CD4-positive, alpha-beta T cell treated with Interleukin-17A for 4 hours (primary cell): Measurements from ENCODE around the gene MAFG.

Experiments used
- DNase-seq: peaks from one replicate; pipeline ENCODE4 v3.0.0-alpha.2; 2020; ENCODE audit warnings: mixed read lengths

The MAFG gene

DNA sequence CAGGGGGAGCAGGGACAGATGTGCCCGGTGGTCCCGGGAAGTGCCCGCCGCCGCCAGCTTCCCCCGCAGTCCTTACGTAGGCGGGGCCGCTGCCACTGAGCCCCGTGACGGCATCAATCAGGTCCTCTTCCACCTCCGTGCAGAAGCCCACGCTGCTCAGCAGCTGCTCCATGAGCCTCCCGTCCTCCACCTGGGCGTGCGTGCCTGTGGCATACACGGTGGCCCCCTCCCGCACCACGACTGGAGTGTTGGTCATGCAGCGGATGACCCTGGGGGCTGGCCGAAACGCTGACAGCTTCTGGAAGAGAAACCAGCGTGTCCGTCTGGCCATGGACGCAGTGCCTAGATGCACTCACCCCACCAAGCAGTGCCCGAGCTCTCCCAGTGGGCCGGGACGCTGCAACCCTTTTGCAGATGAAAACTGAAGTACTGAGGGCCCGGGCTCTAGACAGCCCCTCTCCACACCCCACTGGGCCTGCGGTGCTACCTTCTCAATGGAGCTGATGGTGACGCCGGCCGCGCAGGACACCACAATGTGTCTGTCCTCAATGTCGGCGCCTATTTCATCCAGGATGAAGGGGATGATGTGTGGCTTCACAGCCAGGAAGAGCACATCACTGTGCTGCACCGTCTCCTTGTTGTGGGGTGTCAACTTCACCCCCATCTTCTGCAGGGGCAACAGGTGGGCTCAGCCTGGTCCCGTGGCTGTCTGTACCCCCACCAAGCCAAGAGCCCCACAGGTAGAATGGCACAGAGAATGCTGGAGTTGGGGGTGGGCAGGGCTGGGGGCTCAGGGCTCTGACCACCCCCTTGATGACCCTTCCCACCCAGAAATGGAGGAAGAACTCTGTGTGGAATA lies 7.5 kb upstream of the MAFG start:
- DNase-seq, result no peak

DNA sequence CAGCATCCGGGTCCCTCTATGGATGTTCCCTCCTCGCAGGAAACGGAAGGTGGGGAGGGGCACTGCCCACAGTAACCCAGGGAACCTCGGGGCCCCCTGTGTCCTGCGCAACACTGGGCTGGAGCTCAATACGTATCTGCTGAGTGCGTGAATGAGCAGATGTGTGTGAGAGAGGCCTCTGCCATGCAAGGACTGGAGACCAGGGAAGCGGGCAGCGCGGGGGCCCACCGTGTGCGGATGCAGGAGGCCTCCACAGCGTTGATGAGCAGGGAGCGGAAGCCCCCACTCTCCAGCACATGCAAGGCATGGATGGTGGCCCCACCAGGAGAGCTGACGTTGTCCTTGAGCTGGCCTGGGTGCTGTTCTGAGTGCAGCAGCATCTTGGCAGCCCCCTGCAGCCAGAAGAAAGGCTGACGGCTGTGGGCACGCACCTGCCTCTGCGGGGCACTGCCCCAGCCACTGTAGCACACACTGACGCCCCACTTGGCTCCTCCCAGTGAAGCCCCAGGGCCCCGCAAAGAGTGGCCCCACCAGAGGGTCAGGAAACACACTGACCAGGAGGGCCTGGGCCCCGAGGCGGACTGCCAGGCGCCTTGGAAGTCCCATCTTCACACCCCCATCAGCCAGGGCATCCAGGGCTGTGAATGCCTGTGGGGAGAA lies 6.7 kb upstream of the MAFG start:
- DNase-seq, result no peak

DNA sequence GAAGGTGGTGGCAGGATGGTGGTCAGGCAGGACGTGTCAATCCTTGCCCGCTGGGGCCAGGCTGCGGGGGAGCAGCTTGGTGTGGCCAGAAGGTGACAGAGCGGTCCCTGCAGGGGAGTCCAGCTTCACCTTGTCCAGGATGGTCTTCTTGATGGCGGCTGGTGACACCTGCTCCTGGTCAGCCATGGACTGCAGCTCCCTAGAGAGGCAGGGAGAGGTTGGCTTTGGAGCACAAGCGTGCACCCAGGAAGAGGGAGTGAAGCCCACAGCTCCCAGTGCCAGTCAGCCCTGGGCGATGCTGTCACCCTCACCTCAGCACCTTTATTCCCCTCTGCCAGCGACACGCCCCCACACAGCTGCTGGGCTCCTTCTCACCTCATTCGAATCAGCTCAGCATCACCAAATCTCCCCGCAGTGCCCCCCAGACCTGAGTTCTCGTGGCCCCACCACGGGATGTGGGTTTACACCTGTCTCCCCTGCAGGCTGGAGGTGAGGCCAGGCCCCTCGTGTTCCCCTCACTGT lies 5.7 kb upstream of the MAFG start:
- DNase-seq, result no peak

DNA sequence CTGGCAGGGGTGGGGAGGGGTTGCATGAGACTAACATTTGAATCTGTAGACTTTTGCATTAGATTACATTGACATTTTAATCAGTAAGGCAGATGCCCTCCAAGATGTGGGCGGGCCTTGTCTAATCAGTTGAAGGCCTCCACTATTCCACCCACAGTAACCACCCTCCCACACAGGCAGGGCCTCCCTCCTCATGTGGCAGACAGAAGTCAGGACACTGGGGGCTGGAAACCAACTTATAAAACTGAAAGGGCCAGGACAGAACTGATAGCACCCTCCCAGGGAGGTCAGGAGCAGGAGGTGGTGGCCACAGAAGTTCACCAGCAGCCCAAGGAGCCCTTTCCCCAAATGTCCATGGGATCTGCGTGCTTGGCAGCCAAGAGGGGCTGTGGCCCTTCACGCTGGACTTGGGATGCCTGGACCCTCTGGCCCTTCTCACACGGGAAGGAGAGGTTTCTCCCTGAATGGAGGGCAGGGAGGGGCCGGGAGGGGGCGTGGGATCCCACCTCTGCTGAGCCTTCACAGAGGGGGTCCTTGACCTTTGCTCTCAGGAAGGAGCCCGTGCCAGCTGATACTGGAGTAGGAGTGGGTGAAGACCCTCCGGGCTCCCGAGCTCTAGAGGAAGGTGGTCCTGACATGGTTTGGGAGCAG lies 4.9 kb upstream of the MAFG start:
- no peak for DNase-seq

DNA sequence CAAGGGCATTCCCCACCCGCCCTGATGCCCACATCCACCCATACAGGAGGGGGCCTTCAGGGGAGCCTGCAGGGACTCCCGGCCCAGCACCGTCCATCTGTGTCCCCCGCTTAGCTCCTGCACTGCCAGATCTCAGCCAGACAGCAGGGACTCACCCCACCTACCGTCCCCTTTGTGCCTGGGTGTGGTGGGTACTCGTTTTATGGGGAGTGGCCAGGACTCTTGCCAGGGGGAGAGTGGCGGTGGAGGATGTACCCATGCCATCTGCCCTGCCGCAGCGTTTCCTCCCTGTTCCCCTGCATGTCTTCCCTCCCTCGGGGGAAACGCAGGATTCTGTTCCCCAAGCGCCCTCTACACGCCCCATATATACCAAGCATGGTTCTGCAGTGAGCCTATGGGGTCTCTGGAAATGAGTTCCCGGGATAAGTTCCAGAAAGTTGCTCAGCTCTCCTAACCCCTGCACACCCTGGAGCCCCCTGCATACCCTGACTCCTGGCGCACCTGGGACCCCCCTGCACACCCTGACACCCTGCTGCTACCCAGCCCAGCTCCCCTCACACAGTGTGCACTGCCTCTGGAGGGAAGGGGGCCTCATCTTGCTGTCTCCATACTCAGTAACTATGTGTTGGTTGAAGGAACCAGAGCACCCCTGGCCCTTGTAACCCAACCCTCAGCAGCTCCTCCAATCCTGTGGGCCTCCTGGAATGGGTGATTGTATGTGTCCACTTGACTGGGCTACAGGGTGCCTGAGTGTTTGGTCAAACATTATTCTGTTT lies 4.2 kb upstream of the MAFG start:
- no peak for DNase-seq

DNA sequence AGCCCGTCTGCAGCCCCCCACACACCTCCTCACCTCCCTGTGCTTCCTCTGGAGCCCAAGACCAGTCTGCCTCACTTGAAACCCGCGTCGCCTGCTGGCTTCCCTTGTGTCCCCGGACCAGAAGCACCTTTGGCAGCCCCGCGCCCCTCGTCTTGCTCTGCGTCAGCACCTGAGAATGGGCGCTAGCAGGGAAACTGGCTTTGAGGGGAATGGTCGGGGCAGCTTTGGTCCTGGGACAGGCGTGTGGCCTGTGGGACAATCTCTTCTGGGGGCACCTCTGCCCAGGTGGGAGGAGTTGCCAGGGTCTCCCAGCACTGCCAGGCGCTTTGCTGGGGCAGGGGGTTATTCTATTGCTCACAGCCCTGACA lies 3.6 kb upstream of the MAFG start:
- DNase-seq, result no peak

DNA sequence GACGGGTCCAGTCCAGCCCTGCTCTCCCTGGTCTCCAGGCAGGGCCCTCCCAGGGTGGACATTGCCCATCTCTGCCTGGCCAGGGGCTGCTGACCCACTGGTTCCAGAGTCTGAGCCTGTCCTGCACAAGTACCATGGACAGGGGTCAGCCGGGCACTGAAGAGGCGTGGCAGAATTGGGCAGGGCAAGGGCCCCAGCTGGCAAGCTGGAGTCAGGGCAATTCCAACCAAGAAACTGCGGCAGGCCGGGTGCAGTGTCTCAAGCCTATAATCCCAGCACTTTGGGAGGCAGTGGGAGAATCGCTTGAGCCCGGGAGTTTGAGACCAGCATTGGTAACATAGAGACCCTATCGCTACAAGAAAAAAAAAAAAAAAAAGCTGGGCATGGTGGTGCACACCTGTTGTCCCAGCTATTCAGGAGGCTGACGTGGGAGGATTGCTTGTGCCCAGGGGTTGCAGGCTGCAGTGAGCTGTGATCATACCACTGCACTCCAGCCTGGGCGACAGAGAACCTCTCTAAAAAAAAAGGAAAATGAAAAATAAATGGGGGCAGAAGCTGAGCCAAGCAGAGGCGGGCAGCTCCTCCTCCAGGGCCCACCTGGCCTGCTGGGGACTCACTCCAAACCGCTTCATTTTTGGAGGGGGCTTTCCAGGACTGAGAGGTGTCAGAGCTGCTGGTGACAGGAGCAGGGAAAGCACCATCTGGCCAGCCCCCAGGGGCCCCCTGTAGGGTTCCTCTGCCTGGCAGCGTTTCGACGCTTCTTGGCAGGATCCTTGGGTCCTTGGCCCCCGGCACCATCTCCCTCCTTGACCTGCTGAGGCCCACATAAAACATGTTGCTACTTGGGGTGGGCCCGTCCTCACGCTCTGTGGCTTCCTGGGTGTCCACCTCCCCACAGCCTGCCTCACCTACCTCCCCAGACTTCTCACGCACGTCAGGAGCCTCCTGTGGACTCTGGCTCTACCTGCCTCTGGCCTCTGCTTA lies 2.9 kb upstream of the MAFG start:
- DNase-seq, result no peak

DNA sequence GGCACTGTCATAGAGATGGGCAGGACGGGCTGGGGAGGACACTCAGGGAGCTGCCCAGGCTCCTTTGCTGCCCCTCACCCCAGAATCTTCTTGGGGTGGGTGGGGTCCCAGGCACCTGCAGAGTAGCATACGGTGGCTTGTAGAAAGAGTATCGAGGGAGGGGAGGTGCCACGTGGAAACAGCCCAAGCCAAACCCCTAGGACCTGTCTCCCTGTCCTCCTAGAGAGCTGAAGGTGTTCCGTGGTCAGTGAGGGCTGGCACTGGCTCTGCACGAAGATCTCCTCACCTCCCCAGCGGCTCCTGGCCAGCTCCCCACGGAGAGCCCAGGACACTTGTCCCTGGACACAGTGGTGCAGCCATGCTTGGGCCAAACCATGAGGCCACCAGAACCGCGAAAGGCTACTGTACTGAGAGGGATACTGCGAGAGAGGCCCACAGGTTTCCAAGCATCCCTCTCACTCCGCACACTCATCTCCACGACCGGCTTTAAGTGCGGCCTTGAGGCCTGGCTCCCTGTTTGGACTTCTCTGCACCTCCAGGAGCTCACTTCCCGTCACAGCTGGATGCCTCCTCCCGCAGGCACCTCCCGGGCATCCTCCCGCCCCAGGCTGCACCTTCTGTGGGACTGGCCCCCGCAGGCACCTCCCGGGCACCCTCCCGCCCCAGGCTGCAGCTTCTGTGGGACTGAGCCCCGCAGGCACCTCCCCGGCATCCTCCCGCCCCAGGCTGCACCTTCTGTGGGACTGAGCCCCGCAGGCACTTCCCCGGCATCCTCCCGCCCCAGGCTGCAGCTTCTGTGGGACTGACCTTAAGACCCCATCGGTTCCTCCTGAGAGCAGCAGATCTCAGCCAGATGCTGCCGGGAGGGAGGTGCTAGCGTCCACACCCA lies 2.0 kb upstream of the MAFG start:
- DNase-seq, result no peak

DNA sequence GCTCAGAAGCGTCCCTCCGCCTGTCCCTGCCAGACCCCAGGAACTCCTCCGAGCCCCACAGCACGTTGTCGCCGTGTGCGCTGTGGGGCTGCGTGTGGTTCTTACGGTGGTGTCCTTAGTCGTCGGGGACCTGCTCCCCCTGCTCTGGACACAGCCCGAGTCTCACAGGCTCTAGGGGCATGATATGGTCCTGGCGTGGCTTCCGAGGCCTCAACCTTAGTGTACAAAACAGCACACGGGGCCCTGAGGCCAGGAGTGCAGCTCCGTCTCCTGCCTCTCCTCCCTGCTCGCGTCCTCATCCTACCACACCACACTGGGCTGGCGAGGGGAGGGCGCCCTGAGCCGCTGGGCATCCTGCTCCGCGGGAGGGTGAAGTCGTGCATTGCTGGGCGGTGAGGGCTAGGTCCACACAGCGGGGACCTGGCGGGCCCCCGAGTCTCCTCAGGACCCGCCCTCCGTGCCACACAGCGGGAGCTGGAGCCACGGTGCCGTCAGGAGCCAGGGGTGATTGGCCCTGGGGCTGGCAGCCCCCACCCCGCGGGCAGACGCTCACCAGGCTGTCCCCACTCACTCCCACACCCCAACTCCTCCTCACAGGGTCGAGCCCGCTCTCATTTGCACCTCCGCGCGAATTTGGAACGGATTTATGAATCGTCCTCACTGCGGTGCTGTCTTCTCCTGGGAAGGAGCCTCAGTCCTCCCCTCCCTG lies 1.2 kb upstream of the MAFG start:
- DNase-seq, result no peak

DNA sequence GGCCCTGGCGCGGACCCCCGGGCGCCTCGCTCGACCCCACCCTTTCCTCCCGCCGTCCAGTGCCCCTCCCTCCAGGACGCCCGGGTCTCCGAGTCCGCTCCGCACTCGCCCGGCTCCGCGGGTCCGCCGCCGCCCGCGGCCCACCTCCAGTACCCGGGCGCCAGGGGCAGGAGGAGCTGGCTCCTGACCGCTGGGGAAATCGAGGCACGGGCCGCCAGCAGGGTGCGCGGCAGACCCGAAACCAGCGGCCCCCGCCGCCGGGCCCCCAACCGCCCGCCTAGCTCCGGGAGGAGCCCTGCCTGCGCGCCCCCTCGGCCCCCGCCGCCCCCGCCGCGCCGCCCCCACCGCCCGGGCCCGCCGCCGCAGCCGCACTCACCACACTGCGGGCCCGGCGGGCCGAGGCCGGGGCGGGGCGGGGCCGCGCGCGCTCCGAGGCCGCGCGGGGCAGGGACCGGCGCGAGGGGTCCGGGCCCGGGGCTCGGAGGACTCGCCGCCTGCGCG lies 333 bp downstream of the MAFG start:
- DNase-seq, result no peak

DNA sequence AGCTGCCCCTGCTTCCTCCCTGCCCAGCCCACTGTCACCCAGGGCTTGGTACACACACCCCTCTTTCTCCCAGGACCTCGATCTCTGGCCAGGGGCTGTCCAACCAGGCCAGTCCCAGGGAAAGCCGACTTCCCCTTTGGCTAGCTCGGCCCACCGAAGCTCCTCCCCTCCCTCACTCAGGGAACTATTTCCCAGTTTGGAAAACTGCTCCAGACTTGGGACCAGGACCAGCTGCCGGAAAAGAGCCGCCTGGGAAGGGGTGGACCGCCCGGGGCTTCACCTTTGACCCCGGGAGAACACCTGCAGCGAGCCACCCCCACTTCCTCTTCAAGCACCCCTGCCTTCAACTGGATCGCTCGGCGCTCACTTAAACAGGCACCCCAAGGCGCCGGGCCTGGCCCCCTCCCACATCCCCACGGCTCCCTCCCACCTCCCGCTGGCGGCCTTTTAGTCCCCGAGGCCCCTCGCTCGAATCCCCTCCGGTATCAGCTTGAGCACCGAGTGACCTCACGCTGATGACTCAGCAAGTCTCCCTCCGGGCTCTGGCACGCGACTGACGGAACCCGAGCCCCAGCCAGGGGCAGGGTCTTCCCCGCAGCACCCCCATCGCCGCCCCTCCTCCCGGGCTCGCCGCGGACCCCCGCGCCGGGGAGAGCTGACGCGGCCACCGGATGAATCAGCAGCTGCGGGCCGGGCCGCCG lies 934 bp downstream of the MAFG start:
- DNase-seq, result peak; percentile 73

DNA sequence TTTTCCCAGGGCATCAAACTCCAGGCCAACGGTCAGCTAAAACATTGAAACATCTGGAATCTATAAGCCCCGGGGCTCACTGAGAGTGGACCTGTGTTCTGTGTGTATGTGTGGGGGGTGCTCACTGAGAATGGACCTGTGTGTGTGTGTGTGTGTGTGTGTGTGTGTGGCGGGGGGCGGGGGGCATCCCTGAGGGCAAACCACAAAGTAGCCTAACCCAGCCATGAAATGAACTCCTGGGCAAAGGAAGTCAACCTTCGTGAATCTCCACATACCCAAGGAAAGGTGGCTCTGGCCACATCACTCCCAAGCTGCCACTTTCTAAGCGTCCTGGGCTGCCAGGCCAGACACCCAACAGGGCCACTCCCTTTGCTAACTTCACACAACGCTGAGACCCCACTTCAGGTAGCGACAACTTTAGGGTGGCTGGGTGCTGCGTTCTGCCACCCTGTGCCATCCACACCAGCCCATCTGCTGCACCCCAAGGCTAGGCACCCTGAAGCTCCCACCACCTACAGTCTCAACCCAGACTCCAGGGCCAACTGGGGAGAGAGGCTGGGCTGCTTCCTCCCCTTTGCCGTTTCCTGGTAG lies 1.6 kb downstream of the MAFG start:
- peak; percentile 40 for DNase-seq

DNA sequence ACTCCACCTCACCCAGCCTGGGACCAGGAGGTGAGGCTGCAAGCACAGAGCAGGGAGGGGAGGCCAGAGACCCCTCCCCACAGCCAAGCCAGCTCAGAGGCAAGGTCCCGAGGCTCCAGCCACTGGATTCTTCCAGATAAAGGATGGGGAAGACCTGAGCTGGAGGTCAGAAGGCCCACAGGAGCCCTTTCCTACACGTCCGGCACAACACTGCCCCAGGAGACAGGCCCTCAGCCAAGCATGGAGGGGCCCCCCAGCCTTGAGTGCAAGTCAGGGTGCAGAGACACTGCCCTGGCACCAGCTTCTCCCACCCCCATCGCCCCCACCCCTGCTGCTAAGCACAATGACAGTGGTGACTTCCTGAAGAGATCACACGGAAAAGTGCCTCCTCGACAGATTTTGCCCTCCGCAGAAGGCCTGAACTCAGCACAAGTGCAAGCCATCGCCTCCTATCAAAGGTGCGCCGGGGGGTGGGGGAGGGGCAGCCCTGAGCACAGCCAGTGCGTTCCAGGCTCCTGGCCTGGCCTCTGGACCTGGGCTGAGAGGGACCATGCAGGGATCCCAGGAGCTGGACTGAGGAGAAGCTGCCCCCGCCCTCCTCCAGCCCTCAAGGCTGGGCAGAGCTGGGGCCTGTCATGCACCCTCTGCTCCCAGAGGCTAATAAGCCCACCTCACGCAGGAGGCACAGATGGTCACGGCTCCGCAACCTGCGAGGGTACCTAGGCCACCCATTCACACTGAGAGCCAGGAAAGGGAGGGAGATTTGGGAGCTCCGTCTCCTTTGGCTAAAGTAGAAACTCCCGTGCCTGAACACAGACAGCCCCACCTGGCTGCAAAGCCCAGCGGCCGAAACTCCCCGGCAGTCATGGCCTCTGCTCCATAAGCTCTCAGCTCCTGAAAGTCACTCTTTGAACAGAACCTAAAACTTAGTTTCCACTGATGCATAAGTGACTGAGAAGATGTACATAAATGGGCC lies 2.7 kb downstream of the MAFG start:
- DNase-seq, result peak; percentile 51

DNA sequence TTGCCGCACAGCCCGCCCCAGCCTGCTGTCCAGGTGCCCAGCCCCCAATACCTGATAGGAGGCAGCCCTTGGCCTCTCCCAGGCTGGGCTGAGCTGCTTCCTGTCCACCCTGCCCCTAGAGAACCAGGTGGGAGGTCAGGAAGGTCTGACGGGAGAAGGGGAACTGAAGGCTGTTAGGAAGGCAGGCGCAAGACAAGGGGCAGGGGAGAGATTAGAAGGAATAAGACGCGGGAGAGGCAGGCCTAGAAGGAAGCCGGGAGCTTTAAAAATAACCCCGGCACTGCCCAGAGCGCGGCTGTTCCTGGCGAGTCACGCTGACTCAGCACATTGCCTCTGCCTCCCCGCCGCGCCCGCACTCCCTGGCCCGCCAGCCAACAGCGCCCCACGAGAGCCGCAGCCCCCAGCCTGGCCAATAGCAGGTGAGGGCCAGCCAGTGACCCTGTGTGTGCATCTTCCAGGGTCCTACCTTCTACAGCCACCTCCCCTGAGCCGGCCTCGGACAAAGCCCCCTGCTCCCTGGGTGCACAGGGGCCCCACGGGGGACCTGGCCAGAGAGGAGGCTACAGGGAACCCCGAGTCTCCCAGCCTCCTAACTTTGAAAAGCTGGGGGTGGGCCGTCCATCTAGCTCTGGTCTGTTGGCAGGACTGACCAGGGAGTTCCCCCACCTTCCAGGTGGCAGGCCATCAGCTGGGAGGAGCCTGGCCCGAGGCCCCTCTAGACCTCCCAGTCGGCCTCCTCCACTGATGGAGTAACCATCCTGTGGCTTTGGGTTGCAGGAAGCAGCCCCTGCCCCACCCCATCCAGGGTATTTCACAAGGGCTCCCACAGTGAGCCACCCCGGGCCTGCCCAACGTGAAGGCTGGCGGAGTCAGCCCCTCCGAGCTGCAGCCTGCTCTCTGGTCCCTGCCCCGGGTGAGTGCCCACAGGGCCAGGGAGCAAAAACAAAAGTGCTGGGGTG lies 4.0 kb downstream of the MAFG start:
- DNase-seq, result no peak

DNA sequence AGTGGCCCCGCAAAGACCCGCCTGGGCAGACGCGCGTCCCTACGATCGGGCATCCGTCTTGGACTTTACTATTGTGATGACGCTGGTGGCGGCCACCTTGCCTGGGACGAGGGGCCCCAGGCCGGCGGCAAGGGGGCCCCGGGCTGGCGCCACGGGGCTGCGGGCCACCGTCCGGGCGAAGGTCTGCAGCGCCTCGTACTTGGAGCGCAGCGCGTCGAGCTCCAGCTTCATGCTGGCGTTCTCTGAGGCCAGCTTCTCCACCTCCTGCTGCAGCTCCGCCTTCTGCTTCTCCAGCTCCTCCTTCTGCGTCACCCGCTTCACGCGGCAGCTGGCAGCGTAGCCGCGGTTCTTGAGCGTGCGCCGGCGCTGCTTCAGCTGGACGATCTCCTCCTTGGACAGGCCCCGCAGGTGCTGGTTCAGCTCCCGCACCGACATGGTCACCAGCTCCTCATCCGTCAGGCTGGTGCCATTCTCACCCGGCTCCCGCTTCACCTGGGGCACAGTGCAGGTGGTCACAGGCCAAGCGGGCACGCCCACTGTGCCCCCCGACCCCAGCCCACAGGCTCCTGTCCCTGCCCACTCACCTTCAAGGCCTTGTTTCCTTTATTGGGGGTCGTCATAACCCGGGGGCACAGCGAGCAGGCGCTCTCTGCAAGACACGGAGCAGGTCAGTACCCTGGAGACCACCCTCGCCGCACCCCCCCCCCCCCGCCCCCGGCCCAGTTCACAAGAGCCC lies 4.8 kb downstream of the MAFG start:
- no peak for DNase-seq
